HL-60/S4 (cell line): ENCODE results near the gene CPLX3.

Experiments
- in situ Hi-C: fragments of 300-500 bp; cut with MboI; formaldehyde crosslinking; loops from 2 replicates; pipeline ENCODE4 v1.14.3; 2022; ENCODE audit warnings: low sequenced_read_pairs

The CPLX3 gene

DNA sequence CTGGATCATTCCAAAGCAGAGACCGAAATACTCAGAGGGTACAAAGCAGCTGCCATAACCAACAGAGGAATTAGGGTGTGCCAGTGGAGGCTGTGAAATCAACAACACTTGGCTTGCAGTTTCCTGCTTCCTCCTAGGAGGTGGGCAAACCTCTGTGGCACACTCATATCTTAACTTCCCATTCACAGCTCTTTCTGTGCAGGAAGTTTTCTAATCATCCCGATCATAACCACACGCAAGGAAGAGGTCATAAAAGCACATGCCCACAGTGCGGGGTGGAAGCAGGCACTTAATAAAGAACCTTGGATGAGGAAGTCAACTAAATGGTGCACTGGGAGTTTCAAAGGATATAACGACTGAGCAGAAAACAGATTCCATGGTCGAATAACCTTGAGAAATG, 41.6 kb downstream of the CPLX3 start:
- in situ Hi-C loops, result no loop called here

DNA sequence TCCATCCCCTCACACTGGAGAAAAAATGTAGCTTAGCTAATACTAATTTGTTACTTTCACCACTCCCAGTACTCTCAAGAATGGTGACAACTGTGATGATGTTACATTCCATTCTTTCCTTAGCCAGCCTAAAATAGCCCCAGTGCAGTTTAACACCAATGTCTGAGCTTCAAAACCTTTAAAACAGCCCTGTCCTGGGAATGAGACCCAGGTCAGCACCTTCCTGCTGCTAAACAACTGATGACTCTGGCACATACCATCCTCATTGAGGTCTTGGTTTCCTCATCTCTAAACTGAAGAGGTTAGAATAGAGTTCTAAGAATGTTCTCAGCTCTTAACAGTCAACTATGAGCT, 42.9 kb downstream of the CPLX3 start:
- in situ Hi-C loops, result no loop called here

DNA sequence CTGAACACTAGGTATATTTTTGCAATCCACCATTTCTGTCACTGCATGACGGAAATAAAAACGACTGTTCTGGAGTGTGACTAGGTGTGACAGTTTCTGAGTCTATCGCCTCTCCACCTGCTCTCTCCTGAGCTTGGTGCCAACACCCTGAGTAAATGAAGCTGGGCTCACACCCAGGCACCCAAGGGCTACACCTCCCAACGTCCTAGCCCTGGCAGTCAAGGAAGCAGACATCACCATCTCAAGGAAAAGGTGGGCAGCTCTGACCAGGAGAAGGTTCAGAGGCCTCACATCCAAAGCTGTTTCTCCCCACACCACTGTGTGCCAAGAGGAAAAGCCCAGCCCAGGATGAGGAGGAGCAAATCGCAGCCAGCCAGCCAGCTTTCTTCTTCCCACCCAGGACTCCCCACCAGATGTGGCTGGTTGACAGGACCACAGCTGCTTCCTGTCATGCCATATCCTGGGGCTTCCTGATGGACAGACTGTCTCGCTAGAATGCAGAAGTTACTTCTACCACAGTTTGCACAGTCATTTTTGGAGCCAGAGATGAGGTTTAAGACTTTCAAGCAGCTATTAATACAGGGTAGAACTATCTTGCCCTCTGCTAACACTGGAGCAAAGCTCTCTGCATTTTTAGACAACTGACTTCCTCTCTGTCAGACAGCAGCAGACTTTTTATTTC, 43.4 kb downstream of the CPLX3 start:
- in situ Hi-C loops, result no loop called here

DNA sequence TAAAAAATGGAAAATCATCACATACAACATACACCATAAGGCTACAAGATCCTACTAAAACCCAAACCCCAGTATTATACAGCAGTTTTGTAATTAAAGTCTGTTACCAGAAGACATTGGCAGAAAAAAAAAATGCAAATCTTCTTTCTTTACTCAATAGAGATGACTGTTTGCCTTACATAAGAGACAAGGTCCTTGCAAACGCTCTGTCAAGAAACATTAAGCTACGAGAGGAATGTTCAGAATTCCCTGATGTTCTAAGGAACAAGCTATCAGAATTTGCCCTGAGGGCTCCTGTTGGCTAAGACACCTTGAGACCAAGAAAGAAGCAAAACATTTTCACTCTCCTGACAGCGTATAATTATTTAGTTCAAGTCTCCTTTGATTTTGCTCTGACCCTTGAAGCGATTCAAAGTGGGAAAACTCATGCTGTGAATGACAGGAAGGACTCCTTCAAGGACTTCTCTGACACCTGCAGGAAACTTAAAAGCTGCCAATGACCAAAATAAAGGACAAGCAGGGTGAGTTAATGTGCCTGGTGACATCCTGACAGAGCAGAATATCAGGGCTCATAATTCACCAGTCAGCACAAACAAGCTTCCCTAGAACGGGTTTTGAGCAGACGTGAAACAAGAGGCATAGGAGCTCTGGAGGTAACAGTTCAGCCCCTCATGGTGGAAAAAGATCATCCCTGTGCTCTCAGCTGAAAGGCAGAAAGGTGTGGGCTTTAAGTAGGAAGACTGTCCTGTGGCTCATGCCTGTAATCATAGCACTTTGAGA, 44.2 kb downstream of the CPLX3 start:
- in situ Hi-C loops, result no loop called here

DNA sequence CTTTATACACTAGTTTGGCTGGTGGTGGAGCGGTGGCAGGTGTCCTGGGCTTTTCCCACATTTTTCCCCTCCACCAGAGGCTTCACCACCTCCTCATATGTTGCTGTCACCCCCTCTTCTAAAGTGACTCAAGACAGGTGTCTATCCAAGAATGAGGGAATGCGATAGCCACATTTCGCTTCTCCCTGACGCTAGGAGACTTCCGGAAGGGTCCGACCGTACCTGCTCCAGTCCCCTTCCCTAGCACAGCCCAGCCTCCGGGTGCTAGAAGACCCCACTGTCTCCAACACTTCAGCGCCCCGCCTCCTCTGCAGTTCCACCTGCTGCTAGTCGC, 46.2 kb downstream of the CPLX3 start:
- in situ Hi-C loops, result no loop called here

DNA sequence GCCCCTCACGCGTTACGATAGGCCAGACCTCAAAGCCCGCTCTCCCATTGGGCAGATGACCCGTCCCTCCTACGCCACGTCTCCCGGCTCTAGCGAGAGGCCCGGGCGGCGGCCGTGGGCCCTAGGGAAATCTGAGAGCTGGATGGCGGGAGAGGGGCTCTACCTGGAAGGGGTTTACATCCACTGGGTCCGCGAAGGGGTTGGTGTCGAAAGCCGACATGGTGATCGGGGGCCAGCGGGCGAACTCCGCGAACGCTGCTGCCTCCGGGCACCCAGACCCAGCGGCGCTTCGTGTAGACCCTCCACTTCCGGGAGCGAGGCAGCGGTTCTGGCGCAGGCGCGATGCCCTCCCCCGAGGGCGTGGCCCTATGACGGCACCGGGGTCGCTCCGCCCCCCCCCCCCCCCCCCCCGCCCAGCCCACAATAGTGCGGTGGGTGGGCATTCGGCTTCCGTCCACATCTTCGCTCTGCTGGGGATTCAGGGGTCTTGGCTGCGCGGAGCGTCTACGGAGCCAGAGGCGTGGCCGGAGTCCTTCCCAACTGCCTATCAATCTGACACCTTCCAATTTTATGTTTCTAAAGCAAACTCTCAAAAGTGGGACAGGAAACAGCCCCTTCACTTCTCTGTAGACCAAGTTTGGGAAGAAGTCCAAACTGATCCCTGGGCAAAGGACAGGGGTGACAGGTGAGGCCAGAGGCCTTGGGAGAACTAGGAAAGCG, 46.8 kb downstream of the CPLX3 start, which contains the start of gene SCAMP2:
Gene SCAMP2, minus strand, starts transcription at position 330 of the 720 bp plus-strand sequence. Its CDS starts 110 bp downstream, at position 220.
- in situ Hi-C loops, result no loop called here

DNA sequence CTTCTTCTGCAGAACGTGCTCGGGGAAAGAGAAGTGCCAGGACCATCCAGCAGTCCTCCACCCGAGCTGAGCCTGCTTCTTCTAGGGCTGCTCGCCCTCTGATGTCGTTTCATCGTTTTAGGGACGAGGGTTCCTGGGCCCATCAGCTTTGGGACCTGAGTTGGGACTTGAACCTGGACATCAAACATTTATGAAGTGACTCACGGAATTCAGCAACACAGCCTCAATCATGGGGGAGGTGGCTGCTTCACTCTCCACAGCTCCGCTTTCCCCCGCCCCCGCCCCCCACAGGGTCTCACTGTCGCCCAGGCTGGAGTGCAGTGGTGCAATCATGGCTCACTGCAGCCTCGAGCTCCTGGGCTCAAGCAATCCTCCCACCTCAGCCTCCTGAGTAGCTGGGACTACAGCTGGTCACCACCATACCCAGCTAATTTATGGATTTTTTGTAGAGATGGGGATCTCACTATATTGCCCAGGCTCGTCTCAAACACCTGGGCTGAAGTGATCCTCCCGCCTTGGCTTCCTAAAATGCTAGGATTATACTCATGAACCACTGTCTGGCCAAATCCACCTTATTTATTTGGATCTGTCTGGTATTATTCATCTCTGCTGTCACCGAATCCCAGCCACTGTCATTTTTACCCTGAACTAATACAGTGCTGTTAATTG, 47.5 kb downstream of the CPLX3 start:
- in situ Hi-C loops, result no loop called here

DNA sequence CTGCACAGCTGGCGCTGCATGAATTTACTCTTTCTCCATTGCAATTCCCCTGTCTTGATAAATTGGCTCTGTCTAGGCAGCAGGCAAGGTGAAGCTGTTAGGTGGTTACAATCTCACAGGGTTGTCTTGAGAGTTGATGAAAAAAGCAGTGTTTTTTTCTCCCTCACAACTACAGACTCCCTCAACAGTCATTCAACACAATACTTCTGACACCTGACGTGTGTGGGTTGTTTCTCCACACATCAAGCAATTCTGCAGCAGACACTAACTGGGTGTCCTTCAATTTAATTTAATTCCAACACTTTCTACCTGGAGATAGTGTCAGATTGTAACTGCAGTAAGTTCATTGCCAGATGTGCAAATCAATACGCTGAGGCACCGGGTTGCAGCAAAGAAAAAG, 51.8 kb downstream of the CPLX3 start:
- in situ Hi-C loops, result no loop called here
